Parathyroid adenoma (tissue), 2 donors: ENCODE results near the gene HIF3A.

ENCODE experiments used
- H2AFZ ChIP-seq: fragments of 300-600 bp; sonication (generic); one replicate; pipeline ENCODE4 v1.7.0; 2017; ENCODE audit warnings: antibody characterized with exemption, mild to moderate bottlenecking
- H3K27ac ChIP-seq: fragments of 300-600 bp; sonication (generic); one replicate; pipeline ENCODE4 v1.7.0; 2017
- H3K27me3 ChIP-seq: fragments of 300-600 bp; sonication (generic); one replicate; pipeline ENCODE4 v1.7.0; 2017; ENCODE audit warnings: low read length; ENCODE audit not compliant: control insufficient read depth, insufficient read depth
- H3K36me3 ChIP-seq: fragments of 300-600 bp; sonication (generic); one replicate; pipeline ENCODE4 v1.7.0; 2017; ENCODE audit warnings: low read length; ENCODE audit not compliant: control insufficient read depth, insufficient read depth
- H3K4me1 ChIP-seq: fragments of 300-600 bp; sonication (generic); one replicate; pipeline ENCODE4 v1.7.0; 2017; ENCODE audit warnings: control low read depth
- H3K4me2 ChIP-seq: fragments of 300-600 bp; sonication (generic); one replicate; pipeline ENCODE4 v1.7.0; 2017; ENCODE audit warnings: low read length
- H3K4me3 ChIP-seq: fragments of 300-600 bp; sonication (generic); one replicate; pipeline ENCODE4 v1.7.0; 2017; ENCODE audit warnings: low read depth, low read length
- H3K79me2 ChIP-seq: fragments of 300-600 bp; sonication (generic); one replicate; pipeline ENCODE4 v1.7.0; 2017; ENCODE audit warnings: control low read depth
- H3K9ac ChIP-seq: fragments of 300-600 bp; sonication (generic); one replicate; pipeline ENCODE4 v1.7.0; 2017; ENCODE audit warnings: mild to moderate bottlenecking
- H3K9me3 ChIP-seq: fragments of 300-600 bp; sonication (generic); one replicate; pipeline ENCODE4 v1.7.0; 2017; ENCODE audit warnings: low read length; ENCODE audit not compliant: control insufficient read depth
- TF ChIP-seq, protein P1 (sequence below): fragments of 300-600 bp; sonication (generic); IDR thresholded peaks from one replicate; pipeline ENCODE4 v1.7.0; 2017; ENCODE audit warnings: antibody characterized with exemption, mild to moderate bottlenecking
- donor health status: primary hyperparathyroidism.

The HIF3A gene

DNA sequence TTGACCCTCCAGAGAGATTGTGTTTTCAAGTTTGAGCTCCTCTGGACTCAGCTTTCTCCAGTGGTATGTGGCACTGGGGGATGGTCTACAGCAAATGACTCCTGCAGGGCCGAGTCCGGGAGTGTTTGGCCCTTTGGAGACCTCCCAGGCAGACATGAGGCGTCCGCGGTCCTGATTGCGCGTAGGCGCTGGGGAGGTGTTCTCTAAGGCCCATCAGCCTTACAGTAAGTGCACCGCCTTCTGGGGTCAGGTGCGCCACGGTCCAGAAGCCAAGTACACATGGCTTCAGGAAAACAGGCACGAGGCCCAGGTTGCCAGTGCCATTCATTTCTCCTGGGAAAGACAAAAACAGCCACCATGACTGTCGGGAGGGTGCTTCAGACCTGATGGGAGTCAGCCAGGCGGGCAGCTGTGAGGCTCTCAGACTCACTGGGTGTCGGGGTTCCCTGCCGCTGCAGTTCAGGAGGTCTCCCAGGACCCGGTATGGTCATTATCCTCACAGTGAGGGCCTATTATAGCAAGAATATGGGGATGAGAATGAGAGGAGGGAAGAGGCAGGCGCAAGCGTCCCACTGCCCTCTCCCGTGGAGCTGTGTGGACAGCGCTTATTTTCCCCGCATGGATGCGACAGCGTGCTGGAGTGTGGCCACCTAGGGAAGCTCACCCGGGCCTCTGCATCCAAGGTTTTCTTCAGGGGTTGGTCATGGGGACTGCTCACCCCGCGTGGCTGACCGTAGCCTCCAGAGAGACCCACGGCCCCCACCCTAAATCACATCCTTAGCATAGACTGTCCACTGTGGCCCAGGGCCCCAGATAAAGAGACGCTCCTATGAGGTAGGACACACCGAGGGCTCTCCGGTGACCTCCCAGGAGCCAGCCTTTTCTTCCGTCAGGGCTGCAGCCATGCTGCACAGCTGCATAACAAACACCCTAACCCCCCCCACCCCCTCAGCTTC, 94.7 kb downstream of the HIF3A start:
- H3K79me2 ChIP-seq = no peaks in the 10 kb centered on the region
- H3K4me3 ChIP-seq = no peak overlapping the region
- no peaks in the 10 kb centered on the region for H3K4me1 ChIP-seq
- H3K27me3 ChIP-seq = no peaks in the 10 kb centered on the region
- no peak overlapping the region for H3K9ac ChIP-seq
- no peaks in the 10 kb centered on the region for H3K36me3 ChIP-seq
- H2AFZ ChIP-seq = no peak overlapping the region
- no peak overlapping the region for H3K27ac ChIP-seq
- TF ChIP-seq, protein P1, sequence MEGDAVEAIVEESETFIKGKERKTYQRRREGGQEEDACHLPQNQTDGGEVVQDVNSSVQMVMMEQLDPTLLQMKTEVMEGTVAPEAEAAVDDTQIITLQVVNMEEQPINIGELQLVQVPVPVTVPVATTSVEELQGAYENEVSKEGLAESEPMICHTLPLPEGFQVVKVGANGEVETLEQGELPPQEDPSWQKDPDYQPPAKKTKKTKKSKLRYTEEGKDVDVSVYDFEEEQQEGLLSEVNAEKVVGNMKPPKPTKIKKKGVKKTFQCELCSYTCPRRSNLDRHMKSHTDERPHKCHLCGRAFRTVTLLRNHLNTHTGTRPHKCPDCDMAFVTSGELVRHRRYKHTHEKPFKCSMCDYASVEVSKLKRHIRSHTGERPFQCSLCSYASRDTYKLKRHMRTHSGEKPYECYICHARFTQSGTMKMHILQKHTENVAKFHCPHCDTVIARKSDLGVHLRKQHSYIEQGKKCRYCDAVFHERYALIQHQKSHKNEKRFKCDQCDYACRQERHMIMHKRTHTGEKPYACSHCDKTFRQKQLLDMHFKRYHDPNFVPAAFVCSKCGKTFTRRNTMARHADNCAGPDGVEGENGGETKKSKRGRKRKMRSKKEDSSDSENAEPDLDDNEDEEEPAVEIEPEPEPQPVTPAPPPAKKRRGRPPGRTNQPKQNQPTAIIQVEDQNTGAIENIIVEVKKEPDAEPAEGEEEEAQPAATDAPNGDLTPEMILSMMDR = no peak
- no peak overlapping the region for H3K4me2 ChIP-seq
- no peaks in the 10 kb centered on the region for H3K9me3 ChIP-seq

DNA sequence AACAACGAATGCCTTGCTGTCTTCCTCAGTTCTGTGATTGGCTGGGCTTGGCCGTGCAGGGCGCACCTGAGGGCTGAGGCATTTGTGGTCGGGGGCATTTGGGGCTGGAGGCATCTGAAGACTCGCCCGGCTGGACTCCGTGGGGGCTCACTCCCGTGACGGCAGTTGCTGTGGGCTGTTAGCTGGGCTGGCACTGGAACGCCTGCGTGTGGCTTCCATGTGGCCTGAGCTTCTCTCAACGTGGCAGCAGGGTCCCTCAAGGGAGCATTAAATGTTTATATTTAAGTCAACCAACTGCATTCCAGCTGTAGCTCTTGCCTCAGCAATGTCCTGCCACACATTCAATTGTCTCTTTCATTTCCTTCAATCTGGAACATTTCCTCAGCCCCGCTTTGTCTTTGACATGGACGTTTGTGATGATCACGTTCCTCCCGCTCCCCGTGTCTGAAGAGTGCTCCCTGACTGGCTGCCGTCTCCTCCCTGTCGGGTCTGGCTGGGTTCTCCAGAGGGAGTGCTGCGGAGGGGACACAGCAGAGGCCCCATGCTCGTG, 95.5 kb downstream of the HIF3A start:
- Histone ChIP-seq H3K4me3 (no peak overlapping the region), H3K9me3 (no peaks in the 10 kb centered on the region), H3K9ac (no peak overlapping the region), H2AFZ (no peak overlapping the region), H3K36me3 (no peaks in the 10 kb centered on the region), H3K79me2 (no peaks in the 10 kb centered on the region), H3K4me2 (no peak overlapping the region), H3K27me3 (no peaks in the 10 kb centered on the region), H3K4me1 (no peaks in the 10 kb centered on the region), H3K27ac (no peak overlapping the region)
- TF ChIP-seq, protein P1 = no peak

DNA sequence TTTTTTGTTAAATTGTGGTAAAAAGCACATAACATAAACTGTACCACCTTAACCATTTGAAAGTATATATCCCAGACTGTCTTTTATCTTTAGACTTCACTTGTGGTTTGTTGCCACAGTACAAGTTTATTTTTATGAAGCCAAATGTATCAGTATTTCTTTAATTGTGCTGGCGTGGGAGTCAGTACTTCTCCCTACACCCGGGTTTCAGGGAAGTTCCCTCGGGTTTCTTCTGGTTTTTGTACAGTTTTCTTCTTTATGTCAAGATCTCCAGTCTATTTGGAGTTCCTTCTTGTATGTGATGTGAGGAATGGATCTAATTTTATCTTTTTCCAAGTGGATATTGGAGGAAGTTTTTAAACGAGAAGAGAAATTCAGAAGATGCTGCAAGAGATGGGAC, 96.0 kb downstream of the HIF3A start:
- Histone ChIP-seq H2AFZ (no peak overlapping the region), H3K9me3 (no peaks in the 10 kb centered on the region), H3K4me2 (no peak overlapping the region), H3K27me3 (no peaks in the 10 kb centered on the region), H3K79me2 (no peaks in the 10 kb centered on the region), H3K36me3 (no peaks in the 10 kb centered on the region), H3K4me1 (no peaks in the 10 kb centered on the region), H3K27ac (no peak overlapping the region), H3K9ac (no peak overlapping the region), H3K4me3 (no peak overlapping the region)
- TF ChIP-seq, protein P1 = no peak
